CD4-positive, alpha-beta T cell treated with Interleukin-4 for 4 hours (primary cell): Measurements from ENCODE around the gene SMYD3.

Source experiments
- DNase-seq: peaks from one replicate; pipeline ENCODE4 v3.0.0-alpha.2; 2020

Gene SMYD3

DNA sequence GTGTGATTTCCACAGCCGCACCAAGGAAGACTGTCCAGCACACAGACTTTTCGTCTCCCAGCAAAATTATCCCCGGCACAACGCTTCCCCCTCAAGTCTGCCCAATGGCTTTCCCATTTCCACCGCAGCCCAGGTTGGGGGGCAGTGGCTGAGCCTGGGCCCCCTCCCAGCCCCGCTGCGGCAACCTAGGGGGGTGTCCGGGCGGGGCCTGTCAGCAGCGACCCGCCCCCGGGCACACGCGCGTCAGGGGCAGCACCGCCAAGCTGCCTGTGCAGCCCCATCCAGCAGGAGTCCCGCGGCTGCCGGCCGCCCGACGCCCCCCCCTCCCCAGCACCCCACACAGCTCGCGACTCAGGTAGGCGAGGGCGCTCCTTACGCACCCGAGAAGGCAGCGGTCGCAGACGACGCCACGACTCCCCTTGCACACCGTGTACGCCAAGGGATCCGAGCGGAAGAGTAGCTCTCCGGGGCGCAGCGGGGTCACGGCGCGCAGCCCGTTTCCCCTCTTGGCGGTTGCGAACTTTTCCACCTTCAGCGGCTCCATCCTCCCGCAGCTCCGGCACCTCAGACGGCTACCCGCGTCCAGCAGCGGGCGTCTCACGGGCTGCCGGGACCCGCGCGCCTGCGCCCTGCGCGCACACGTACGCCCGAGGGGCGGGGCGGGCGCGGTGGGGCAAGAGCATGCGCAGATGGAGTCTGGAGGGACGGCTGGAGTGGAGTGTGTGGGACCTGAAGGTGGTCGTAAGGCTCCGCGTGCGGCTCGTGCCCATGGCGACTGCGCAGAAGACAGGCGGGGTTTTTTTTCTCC lies at the start of gene SMYD3:
SMYD3 (minus strand) TSS at position 606 of the 808 bp plus-strand sequence.
- DNase-seq = peak; percentile 68

DNA sequence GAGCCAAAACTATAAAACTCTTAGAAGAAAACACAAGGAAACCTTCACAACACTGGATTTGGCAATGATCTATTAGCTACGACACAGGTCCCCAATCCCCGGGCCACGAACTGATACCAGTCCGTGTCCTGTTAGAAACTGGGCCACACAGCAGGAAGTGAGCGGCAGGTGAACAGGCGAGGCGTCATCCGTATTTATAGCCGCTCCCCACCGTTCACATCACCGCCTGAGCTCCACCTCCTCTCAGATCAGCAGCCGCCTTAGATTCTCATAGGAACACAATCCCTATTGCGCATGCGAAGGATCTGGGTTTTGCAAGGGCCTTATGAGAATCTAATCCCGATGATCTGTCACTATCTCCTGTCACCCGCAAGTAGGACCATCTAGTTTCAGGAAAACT lies 47.1 kb upstream of the SMYD3 start:
- no peak for DNase-seq

DNA sequence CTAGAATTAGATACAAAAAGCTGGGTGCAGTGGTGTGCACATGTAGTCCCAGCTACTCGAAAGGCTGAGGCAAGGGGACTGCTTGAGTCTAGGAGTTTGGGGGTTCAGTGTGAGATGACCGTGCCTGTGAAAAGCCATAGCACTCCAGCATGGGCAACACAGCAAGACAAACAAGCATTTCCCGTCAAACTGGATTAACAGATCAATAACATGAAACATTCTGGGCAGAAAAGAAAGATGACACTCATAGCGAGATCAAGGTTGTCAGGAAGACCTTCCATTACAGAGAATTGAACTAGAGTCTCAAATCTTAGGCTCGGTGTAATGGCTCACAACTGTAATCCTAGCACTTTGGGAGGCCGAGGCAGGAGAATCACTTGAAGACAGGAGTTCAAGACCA lies 45.0 kb upstream of the SMYD3 start:
- no peak for DNase-seq

DNA sequence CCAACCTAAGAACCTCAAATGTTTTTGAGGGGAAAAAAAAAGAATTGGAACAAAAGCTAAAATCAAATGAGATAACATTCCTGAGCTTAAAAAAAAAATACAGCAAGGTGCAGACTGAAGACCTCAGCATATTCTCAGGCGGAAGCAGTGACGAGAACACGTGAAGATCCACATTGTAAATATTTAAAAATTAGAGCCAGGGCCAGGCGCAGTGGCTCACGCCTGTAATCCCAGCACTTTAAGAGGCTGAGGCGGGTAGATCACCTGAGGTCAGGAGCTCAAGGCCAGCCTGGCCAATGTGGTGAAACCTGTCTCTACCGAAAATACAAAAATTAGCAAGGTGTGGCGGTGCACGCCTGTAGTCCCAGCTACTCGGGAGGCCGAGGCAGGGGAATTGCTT lies 43.3 kb upstream of the SMYD3 start:
- DNase-seq = no peak

DNA sequence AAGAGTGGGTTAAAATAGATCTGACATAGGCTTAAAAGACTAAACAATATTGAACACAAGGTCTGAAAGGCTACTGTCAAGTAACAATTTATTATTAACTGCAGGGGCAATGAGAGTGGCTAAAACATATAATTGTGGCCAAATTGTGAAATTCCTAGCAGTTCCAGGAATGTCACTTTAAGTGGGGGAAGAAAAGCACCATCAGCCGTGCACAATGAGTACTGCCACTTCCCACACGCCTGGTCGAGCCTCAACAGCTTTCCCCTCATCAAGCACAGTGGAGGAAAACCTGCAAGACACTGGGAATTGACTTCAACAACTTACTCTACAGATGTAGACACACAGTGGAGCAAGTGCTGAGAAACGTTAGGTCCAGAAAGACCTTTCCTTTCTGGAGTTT lies 42.6 kb upstream of the SMYD3 start:
- no peak for DNase-seq

DNA sequence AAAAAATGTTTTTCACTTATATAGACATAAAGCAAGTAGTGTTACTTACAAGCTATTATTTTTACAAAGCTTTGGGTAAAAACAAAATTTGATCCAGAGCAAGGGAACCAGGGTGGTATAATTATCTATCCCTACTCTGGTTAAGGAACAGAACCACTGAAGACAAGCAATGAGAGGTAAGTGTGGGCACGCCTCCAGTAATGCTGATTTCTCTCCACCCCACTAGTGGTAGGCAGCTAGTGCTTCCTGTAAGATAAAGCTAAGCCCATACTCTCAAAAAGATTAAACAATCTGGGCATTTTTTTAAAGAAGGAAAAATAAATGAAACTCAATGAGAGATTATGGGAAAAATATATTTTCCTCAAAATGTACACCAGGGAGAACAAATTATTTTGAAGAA lies 36.9 kb upstream of the SMYD3 start:
- no peak for DNase-seq

DNA sequence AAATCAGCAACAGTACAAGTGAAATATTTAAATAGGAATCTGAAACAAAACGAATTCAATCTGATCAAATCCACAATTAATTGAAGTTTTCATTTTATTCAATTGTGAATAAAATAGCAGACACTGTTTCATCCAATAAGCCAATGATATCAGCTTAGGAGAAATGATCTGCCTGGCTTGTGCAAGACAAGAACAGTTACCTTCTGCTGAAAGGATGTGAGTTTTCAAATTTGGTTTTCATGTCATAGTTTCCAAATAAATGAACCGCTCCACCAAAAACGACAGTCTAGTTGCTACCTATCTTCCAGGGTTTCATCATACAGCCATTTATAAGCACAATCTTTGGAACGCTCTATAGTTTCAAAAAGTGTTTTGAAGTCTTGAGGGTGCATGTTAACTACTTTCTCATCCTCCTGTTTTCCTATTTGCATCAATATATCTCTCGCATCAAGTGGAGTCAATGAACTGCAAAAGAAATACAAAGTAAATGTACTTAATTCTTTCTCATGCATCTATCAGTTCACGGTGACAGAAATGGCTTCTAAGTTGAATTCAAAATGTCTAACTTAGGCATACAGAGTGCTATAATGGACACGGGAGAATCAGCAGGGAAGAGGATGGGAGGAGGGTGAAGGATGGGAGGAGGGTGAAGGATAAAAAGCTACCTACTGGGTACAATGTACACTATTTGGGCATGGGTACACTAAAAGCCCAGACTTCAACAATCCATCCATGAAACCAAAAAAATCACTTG lies 33.8 kb upstream of the SMYD3 start:
- DNase-seq = no peak

DNA sequence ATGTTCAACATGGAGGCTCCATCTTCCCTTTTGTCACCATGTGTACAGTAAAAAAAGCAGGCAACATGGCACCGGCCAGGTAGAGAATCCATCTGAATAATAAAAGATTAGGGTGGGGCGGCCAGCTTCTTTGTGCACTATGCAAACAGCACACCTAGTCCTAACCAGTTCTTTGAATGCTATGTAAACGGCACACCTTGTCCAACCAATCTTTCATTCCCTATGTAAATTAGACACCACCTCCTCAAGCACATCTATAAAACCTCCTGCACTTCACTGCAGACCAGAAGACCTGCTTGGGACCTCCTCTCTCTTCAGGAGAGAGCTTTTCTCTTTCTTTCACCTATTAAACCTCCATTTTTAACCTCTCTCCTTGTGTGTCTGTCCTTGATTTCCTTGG lies 30.8 kb upstream of the SMYD3 start:
- DNase-seq = no peak

DNA sequence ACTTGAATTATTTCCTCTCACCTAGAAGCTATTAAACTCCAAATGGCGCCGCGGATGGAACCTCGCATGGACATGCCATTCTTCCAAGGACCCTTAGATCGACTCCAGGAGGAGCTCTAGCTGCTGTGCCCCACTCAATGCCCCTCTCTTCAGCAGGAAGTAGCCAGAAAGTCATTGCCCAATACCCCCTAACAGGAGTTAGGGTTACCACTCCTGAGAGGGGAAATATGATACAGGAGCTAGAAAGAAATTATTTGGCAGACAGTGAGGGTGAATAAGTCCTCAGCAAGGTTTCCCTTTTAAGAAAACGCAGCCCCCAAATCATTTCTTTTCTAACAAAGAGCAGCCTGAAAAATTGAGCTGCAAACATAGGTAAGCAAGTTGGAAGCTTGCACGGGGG lies 30.4 kb upstream of the SMYD3 start:
- DNase-seq = no peak

DNA sequence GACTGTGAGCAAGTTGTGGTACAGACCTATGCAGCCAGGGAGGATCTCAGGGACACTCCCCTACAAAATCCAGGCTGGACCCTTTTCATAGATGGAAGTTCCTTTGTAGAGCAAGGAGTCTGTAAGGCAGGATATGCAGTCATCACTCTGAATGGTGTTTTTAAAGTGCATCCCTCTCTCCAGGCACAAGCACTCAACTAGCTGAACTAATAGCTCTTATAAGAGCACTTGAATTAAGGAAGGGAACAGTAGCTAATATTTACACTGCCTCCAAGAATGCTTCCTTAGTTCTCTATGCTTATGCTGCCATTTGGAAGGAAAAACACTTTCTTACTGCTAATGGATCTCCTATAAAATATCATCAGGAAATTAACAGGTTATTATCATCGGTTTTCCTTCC lies 27.0 kb upstream of the SMYD3 start:
- DNase-seq = no peak

DNA sequence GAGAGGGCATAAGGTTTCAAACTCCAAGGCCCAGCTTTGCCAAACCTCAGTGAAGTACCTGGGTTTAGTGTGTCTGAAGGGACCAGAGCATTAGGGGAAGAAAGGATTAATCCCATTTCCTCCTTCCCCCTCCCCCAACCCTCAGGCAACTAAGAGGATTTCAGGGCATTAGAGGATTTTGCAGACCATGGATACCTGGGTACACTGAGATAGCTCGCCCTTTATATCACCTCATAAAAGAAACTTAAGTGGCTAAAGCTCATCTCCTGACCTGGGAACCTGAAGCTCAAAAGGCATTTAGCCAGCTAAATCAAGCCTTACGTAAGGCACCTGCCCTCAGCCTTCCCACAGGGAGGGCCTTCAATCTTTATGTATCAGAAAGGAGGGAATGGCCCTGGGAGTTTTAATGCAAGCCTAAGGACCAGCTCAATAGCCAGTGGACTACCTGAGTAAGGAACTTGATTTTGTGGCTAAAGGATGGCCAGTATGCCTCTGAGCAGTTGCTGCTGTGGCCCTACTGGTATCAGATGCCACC lies 26.4 kb upstream of the SMYD3 start:
- no peak for DNase-seq

DNA sequence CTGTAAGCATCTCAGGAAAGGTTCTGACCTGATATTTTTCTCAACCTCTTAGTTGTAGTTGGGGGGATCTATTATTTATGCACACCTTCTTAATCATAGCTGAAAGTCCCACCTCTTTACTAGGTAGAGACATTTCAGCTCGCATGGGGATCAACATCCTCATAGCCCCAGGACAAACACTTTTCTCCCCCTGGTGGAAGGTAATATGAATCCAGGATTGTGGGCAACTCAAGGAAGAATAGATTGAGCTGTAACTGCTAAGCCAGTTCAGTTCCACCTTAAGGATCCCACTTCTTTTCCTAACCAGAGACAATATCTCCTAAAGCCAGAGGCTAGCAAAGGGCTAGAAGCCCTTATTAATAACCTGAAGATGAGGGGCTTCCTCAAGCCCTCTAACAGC lies 25.4 kb upstream of the SMYD3 start:
- no peak for DNase-seq

DNA sequence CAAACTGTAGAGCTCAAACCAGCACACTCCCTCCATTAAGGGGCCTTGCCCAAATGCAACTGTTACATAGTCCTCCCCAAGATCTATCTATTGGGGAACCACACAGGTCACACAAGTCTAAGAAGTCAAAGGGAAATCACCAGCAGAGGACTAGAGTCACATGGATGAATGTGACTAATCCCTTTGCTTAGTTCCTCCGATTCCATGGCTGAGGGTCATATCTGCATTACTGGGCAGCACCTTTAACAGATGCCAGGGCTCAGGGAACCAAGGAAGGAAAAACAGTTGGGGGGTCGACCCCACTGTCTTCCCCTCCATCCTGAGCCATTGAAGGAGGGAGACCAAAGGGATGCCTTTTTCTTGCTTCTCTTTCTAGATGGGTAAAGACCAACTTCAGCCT lies 23.4 kb upstream of the SMYD3 start:
- DNase-seq = no peak

DNA sequence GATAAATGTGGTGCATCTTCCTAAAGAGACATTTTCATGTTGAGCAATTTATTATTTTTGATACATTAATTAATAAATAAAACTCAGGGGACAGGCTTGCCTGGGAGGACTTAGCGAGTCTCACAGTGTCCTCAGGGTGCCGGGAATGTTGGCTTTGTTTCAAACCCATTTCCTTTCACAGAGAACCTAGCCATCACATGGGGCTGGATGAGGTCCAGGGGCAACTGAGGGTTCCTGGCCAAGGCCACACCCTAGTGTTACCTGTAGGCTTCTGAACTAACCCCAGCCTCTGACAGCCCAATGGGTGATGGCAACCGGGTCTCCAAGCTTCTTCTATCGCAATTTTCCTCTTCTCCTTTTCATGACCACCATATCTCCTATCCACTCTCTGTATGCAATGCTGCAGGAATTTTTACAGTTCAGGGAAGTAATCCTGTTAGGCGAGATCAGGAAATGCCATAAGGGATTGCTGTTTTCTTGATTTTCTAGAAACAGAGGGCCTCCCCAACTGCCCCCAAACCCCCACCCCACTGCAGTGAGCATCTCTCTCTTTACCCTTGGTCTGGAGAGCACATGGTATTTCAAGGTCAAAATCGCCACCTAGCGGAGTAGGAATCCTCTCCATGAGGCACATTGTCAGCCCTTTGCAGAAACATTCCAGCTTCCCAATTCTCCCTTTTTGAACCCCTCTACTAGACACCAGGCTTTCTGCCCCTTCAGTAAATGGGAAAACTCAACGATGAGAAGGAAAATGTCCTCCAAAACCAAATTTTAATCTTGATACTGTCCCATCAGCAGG lies 22.1 kb upstream of the SMYD3 start:
- DNase-seq = no peak

DNA sequence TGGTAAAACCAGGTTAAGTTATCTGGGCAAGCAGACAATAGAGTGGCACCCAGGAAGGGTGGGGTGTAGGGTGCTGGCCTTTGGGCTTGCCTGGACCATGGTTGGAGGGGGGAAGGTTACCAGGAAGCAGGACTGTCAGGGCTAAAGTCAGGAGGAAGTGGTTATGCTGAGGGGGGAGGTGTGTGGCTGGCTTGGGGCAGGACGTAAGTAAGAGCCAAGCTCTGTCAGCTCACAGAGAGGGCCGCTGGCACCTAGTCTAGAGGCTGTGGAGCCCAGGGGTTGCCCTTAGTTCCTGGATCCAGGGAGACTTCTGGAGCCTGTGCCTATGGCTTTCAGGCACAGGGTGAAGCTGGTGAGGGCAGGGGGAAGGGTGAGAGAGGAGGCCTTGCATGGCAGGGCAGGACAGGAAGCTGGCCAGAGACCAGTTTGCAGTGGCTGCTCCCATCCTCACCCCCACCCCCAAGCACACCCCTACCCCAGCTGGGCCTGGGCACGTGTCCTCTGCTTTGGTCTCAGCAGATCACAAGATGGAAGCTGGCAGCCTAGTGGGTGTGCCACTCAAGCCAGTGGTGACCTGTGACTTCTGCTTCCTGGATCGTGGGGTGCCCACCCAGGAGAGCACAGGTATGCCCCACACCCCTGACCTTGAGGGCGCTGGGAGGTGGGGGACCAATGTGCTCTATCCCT lies 20.5 kb upstream of the SMYD3 start:
- DNase-seq = no peak

DNA sequence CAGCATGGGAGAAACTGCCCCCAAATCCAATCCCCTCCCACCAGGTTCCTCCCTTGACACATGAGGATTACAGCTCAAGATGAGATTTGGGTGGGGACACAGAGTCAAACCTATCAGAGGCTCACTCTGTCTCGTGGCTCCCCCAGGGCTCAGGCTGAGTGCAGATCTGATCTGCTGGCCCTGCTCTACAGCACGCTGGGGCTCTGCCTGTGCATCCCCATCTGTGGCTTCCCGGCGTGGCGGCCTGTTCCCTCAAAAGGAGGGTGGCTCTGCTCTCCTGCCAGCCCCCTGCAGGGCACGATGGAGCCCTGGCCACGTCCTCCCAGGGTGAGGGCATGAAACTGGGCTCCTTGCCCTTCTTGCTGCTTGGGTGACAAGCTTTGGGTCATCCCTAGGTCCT lies 19.8 kb upstream of the SMYD3 start:
- DNase-seq = no peak

DNA sequence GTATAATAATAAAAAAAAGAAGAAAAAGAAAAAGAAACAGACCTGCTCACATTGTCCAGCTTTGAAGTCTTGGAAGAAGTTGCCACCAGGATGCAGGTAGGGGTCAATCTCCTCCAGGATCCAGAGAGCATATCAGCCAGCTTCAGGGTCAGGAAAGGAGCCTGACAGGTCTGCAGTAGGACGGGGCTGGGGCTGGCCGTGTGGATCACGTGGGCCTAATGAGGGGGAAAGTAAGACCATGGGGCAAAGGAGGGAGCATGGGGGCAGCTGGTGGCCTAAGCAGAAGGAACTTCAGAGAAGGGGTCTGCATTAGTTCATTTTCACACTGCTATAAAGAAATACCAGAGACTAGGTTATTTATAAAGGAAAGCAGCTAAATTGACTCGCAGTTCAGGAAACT lies 19.3 kb upstream of the SMYD3 start:
- DNase-seq = no peak

DNA sequence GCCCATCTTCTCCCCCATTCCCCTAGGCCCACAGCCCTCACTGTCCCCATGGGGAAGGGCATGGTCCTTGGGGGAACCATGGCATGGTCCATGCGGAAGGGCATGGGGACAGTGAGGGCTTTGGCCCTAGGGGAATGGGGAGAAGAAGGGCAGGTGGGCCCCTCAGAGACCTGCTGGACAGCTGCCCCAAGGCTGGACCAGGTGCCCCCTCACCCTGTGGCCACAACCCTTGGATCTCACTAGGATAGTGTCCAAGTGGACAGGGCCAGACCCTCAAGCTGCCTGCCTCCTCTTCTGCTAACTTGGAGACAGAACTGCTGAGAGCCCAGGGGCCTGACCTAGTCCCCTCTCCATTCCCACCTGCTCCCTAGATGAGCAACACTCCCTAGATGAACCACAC lies 12.4 kb upstream of the SMYD3 start:
- no peak for DNase-seq

DNA sequence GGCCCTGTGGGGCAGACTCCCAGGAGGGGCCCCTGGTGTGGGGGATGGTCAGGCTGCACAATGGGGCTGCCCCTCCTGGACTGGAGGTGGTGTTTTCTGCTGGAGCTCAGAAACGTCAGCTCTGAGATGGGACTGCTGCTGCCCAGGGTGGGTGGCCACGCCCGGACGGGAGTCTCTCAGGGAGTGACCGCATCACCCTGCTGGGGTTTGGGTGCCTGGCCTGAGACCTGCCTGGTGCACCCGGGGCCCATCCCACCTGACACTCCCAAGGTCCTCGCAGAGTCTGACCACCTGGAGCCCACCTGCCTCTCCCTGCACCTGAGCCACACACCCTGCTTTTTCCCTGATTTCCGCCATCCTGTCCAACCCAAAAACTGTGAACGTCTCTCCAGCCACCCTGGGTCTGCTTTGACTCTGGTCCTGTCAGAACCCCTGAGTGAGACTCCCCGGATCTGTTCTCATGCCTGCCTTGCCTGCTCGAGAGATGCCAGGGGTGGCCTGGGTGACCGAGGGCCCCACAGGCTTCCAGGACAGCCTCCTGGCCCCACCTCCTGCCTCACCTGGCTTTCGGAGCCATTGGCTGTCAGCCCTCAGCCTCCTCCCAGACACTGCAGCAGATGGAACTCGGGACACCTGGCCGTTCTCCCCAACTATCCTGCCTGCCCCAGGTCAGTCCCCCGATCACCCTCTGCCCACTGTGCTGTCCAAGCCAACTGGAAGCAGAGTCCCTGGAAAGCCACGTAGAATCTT lies 11.6 kb upstream of the SMYD3 start:
- no peak for DNase-seq

DNA sequence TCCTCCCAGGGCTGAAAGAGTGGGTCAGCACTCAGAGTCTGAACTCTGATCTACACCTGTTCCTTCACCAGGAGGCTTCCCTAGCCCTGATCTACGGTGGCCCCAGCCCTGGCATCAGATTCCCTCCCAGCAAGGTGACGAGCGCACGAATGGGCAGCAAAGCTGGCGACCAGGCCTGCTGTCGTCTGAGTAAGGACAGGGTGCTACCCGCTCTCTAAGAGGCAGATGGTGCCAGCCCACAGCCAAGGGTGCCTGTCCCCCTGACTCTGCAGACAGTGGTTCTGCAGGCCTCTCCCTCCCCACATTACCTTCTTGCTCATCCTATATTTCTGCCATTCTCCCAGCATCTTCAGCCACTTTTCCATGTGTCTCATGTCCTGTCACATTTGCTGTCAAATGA lies 10.3 kb upstream of the SMYD3 start:
- DNase-seq = no peak

DNA sequence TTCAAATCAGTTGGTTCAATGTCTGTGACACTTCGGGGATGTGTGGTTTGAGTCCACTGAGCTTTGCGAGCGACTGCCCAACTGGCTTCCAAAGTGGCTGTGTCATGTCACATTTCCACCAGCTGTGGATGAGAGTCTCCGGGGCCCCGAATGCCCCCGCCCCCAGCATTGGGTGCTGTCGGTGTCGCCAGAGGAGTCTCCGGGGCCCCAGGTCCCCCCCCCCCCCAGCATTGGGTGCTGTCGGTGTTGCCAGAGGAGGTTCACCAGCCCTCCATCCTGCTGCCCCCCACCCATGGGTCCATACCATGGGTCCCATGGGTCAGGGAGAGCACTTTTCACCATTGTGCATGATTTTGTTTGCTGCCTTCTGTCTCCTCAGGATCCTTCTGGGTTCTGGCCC lies 9.0 kb upstream of the SMYD3 start:
- no peak for DNase-seq

DNA sequence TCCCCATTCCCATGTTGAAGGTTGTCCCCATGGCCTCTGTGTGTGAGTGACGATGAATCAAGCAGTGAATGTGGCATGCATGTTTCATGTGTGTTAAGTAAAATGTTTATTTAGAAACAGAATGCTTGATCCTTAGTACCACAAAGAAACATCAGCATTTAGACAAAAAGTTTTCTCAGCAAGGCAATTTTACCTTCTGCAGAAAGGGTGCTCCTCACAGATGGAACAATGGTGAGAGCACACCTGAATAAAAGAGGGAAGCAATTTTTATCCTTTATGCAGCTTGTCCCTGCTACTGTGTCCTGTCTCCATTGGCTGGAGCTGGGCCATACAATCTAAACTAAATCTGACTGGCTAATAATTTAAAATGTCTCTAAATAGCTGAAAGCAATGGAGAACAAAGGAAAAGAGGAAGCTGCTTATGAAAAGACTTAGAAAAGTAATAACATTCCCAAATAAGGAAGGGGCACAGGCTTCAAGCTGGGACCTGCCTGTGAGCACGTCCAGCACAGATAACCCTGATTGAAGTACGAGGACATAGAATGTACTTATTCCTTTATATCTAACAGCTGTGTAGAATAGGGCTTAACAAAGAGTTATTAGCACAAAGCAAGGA lies 8.4 kb upstream of the SMYD3 start:
- DNase-seq = no peak
